ENCODE results near the gene CHRNA1. TPM values are rescaled to one million over a fixed set of nuclear protein-coding genes. Genes with fewer than 3 reads are reported as not detected.
"Not testable (repeated sequence)": the region's sequence is repeated elsewhere in the genome, so short reads cannot be mapped to it uniquely, and the experiment has no call there.

Gene CHRNA1
- total RNA-seq, 4 donors from 2014 or later = not detected

DNA sequence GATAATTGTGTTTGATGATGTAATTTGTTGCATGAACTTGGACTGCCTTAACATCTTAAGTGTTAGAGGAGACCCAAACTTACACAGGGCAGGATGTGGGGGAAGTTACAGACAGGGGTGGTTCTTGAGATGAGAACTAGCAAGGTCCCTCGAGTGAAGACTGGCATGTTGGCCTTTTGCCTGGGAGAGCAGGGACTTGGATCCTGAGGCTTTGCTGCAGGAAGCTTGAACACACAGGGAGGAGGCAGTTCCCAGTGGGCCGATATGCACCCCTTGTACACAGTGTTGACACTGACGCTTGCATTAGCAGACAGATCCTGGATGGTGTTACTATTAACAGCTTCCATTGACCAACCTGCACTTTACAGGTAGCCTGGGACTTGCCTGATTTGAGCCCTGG, 47.5 kb downstream of the CHRNA1 start:
- Histone ChIP-seq H3K27me3 (no peaks in the 10 kb centered on the region), H3K4me1 (no peaks in the 10 kb centered on the region), H3K36me3 (no peaks in the 10 kb centered on the region), H3K4me3 (no peak overlapping the region), H3K9me3 (no peaks in the 10 kb centered on the region), H3K27ac (no peak overlapping the region)
- DNase-seq = no peak
- TF ChIP-seq POLR2A (IDR thresholded peaks at IDR 0.05) = no peak
- TF ChIP-seq, protein P1, sequence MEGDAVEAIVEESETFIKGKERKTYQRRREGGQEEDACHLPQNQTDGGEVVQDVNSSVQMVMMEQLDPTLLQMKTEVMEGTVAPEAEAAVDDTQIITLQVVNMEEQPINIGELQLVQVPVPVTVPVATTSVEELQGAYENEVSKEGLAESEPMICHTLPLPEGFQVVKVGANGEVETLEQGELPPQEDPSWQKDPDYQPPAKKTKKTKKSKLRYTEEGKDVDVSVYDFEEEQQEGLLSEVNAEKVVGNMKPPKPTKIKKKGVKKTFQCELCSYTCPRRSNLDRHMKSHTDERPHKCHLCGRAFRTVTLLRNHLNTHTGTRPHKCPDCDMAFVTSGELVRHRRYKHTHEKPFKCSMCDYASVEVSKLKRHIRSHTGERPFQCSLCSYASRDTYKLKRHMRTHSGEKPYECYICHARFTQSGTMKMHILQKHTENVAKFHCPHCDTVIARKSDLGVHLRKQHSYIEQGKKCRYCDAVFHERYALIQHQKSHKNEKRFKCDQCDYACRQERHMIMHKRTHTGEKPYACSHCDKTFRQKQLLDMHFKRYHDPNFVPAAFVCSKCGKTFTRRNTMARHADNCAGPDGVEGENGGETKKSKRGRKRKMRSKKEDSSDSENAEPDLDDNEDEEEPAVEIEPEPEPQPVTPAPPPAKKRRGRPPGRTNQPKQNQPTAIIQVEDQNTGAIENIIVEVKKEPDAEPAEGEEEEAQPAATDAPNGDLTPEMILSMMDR (IDR thresholded peaks at IDR 0.05) = no peak
- WGBS, 2 donors = 48 to 62% methylated on average over 3 of the region's 3 CpGs
- intact Hi-C loops (cut with DNase I) = no loop called here

DNA sequence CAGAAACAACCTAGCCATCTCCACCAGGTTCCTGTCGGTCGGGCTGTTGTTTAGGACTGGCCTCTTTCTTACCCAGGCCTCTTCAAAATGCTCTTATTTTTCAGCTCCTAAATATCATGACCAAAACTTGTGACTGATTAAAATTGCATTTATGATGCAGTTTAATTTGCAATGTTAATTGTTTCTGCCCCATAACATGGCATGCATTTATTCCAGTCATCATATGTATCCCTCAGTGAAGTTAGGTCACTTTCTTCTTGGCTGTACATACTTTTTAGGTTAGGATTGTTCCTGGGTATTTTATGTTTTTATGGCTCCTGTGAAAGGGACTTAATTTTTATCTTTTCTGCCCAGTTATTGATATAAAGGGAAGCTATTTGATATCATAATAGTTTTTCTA, 50.6 kb downstream of the CHRNA1 start:
- H3K9me3 ChIP-seq = no peaks in the 10 kb centered on the region
- H3K4me1 ChIP-seq = no peaks in the 10 kb centered on the region
- H3K27ac ChIP-seq = no peak overlapping the region
- H3K27me3 ChIP-seq = no peaks in the 10 kb centered on the region
- no peaks in the 10 kb centered on the region for H3K36me3 ChIP-seq
- 94 to 100% methylated on average over 2 of the region's 2 CpGs for WGBS, 2 donors
- intact Hi-C loops (cut with DNase I) = no loop called here
- no peak for DNase-seq
- no peak overlapping the region for H3K4me3 ChIP-seq
- TF ChIP-seq, protein P1 (IDR thresholded peaks at IDR 0.05) = no peak
- TF ChIP-seq POLR2A (IDR thresholded peaks at IDR 0.05) = no peak

DNA sequence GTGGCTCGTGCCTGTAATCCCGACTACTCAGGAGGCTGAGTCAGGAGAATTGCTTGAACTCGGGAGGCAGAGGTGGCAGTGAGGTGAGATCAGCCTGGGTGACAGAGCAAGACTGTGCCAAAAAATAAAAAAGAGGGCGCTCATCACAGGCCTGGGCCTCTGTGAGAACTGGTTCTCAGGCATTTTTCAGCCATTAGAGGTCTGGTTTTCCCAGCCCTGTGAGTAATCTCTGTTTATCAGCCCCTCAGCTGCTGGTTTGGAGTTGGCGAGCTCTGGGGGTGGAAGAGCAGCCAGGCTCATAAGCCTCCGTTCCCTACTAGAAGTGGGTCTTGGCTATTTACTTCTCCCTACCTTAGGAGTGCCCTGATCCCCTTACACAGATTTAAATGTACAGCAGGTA, 53.1 kb downstream of the CHRNA1 start:
- DNase-seq = no peak
- intact Hi-C loops (cut with DNase I) = no loop called here
- no peak for TF ChIP-seq POLR2A (IDR thresholded peaks at IDR 0.05)
- TF ChIP-seq, protein P1 (IDR thresholded peaks at IDR 0.05) = no peak
- no peaks in the 10 kb centered on the region for H3K4me1 ChIP-seq
- no peak overlapping the region for H3K27ac ChIP-seq
- no peaks in the 10 kb centered on the region for H3K36me3 ChIP-seq
- peaks cover 0 to 19% (median 0%) of the 10 kb centered on the region in 4 donors for H3K27me3 ChIP-seq
- H3K4me3 ChIP-seq = no peak overlapping the region
- WGBS, 2 donors = 69 to 81% methylated on average over 5 to 6 of the region's 6 CpGs
- H3K9me3 ChIP-seq = no peaks in the 10 kb centered on the region

DNA sequence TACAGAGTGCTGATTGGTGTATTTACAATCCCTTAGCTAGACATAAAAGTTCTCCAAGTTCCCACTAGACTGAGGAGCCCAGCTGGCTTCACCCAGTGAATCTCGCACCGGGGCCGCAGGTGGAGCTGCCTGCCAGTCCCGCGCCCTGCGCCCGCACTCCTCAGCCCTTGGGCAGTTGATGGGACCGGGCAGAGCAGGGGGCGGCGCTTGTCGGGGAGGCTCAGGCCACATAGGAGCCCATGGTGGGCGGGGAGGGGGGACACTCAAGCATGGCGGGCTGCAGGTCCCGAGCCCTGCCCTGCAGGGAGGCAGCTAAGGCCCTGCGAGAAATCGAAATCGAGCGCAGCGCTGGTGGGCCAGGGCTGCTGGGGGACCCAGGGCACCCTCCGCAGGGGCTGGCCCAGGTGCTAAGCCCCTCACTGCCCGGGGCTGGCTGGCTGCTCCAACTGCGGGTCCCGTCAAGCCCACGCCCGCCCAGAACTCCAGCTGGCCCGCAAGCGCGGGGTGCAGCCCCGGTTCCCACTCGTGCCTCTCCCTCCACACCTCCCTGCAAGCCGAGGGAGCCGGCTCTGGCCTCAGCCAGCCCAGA, 54.8 kb downstream of the CHRNA1 start:
- H3K4me3 ChIP-seq; H3K4me1 ChIP-seq; DNase-seq; H3K9me3 ChIP-seq; H3K36me3 ChIP-seq; H3K27ac ChIP-seq; intact Hi-C loops (cut with DNase I): not testable (repeated sequence)
- 100% methylated on average over 3 of the region's 32 CpGs; no CpG with 5 or more reads in 1 of the 2 donors for WGBS, 2 donors
- peaks cover 0 to 22% (median 0%) of the 10 kb centered on the region in 4 donors for H3K27me3 ChIP-seq

DNA sequence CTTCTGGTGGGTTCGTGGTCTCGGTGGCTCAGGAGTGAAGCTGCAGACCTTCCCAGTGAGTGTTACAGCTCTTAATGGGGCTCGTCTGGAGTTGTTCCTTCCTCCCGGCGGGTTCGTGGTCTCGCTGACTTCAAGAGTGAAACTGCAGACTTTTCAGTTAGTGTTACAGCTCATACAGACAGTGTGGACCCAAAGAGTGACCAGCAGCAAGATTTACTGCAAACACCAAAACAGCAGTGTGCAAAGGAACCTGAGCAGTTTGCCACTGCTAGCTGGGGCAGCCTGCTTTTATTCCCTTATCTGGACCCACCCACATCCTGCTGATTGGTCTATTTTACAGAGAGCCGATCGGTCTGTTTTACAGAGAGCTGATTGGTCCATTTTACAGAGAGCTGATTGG, 55.6 kb downstream of the CHRNA1 start:
- no peak for TF ChIP-seq POLR2A (IDR thresholded peaks at IDR 0.05)
- TF ChIP-seq, protein P1 (IDR thresholded peaks at IDR 0.05) = no peak

DNA sequence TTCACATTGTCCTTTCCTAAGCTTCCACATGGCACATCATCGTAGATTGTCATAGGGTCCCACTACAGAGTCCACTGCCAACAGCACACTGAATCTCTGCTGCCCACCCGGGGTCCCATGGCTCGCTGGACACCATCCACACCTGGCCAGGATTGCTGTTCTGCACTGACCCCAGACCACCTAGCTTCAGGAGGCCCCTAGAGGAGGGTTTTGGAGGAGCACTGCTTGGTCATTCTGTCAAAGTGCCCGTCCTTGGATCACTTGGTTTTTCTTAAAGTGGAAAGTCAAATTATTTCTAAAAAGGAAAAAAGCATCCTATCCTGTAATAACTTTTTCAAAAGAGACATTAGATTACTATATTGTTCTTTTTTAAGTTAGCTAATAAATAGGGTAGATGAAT, 59.0 kb downstream of the CHRNA1 start:
- 56 to 70% methylated on average over 4 of the region's 4 CpGs for WGBS, 2 donors
- intact Hi-C loops (cut with DNase I) = no loop called here
- no peaks in the 10 kb centered on the region for H3K36me3 ChIP-seq

More for the DNA sequence above, 55.6 kb downstream of the CHRNA1 start:
- Histone ChIP-seq H3K27ac (no peak overlapping the region), H3K36me3 (no peaks in the 10 kb centered on the region), H3K27me3 (peaks cover 0 to 22% (median 0%) of the 10 kb centered on the region in 4 donors), H3K4me1 (no peaks in the 10 kb centered on the region), H3K4me3 (no peak overlapping the region), H3K9me3 (no peaks in the 10 kb centered on the region)
- DNase-seq = no peak
- intact Hi-C loops (cut with DNase I) = no loop called here
- WGBS, 2 donors = 78 to 92% methylated on average over 2 to 5 of the region's 9 CpGs

More for the DNA sequence above, 59.0 kb downstream of the CHRNA1 start:
- Histone ChIP-seq H3K27me3 (peaks cover 0 to 22% (median 0%) of the 10 kb centered on the region in 4 donors), H3K27ac (no peak overlapping the region), H3K4me3 (no peak overlapping the region), H3K4me1 (no peaks in the 10 kb centered on the region), H3K9me3 (no peaks in the 10 kb centered on the region)
- TF ChIP-seq, protein P1 (IDR thresholded peaks at IDR 0.05) = no peak
- no peak for TF ChIP-seq POLR2A (IDR thresholded peaks at IDR 0.05)
- DNase-seq = no peak

All from esophagus squamous epithelium (tissue), 5 donors.